Measurements from ENCODE around the gene OSBP2.

- TF ChIP-seq POLR2A (IDR thresholded peaks at IDR 0.05) (no peak), EP300 (IDR thresholded peaks at IDR 0.05) (no peak)
- TF ChIP-seq, protein P1, sequence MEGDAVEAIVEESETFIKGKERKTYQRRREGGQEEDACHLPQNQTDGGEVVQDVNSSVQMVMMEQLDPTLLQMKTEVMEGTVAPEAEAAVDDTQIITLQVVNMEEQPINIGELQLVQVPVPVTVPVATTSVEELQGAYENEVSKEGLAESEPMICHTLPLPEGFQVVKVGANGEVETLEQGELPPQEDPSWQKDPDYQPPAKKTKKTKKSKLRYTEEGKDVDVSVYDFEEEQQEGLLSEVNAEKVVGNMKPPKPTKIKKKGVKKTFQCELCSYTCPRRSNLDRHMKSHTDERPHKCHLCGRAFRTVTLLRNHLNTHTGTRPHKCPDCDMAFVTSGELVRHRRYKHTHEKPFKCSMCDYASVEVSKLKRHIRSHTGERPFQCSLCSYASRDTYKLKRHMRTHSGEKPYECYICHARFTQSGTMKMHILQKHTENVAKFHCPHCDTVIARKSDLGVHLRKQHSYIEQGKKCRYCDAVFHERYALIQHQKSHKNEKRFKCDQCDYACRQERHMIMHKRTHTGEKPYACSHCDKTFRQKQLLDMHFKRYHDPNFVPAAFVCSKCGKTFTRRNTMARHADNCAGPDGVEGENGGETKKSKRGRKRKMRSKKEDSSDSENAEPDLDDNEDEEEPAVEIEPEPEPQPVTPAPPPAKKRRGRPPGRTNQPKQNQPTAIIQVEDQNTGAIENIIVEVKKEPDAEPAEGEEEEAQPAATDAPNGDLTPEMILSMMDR (IDR thresholded peaks at IDR 0.05), result no peak
Observed at GRCh38 chr22:30855266-30855665, 160.6 kb downstream of the OSBP2 start.

All from tibial nerve (tissue), 4 donors.